Astrocyte (in vitro differentiated cells and primary cell): Measurements from ENCODE around the gene NOS1AP. TPM values are rescaled to one million over a fixed set of nuclear protein-coding genes. Genes with fewer than 3 reads are reported as not detected.

Source experiments
- DNase-seq: peaks from one replicate; pipeline ENCODE4 v3.0.0-alpha.2; 2010; ENCODE audit warnings: low read depth
- FAIRE-seq: peaks from 2 replicates; lab custom pipeline; 2011; peaks lifted over from hg19 to GRCh38; lab: Jason Lieb, UNC
- H2AFZ ChIP-seq: 2 replicates; pipeline ENCODE4 v1.6.0; 2012; ENCODE audit warnings: low read depth, low read length, inconsistent platforms
- H3K27ac ChIP-seq: 2 replicates; pipeline ENCODE4 v1.5.1; 2011; ENCODE audit warnings: low read depth, low read length, inconsistent platforms
- H3K27me3 ChIP-seq: 2 replicates; pipeline ENCODE4 v1.6.0; 2011; ENCODE audit warnings: low read length, inconsistent platforms; ENCODE audit not compliant: insufficient read depth
- H3K36me3 ChIP-seq: 2 replicates; pipeline ENCODE4 v1.5.1; 2011; ENCODE audit warnings: low read length, inconsistent platforms; ENCODE audit not compliant: insufficient read depth
- H3K4me1 ChIP-seq: 2 replicates; pipeline ENCODE4 v1.5.1; 2011; ENCODE audit warnings: low read length, inconsistent platforms; ENCODE audit not compliant: insufficient read depth
- H3K4me2 ChIP-seq: 2 replicates; pipeline ENCODE4 v1.6.0; 2012; ENCODE audit warnings: low read length, inconsistent platforms
- H3K4me3 ChIP-seq: 2 replicates; pipeline ENCODE4 v1.5.1; 2011; ENCODE audit warnings: low read depth, mild to moderate bottlenecking, low read length, inconsistent platforms; ENCODE audit not compliant: insufficient read depth
- H3K79me2 ChIP-seq: 2 replicates; pipeline ENCODE4 v1.6.0; 2012; ENCODE audit warnings: mild to moderate bottlenecking, low read length, inconsistent platforms; ENCODE audit not compliant: insufficient read depth
- H3K9ac ChIP-seq: 2 replicates; pipeline ENCODE4 v1.6.0; 2012; ENCODE audit warnings: mild to moderate bottlenecking, low read length, inconsistent platforms
- H3K9me3 ChIP-seq: 2 replicates; pipeline ENCODE4 v1.5.1; 2012; ENCODE audit warnings: low read depth, mild to moderate bottlenecking, low read length, inconsistent platforms; ENCODE audit not compliant: insufficient read depth
- H4K20me1 ChIP-seq: 2 replicates; pipeline ENCODE4 v1.6.0; 2012; ENCODE audit warnings: low read length, inconsistent platforms; ENCODE audit not compliant: insufficient read depth
- H3K27ac Mint-ChIP-seq: one replicate; pipeline ENCODE4 v1.8.0; 2021; ENCODE audit warnings: mild to moderate bottlenecking, mixed read lengths; ENCODE audit not compliant: unreplicated experiment
- H3K27me3 Mint-ChIP-seq: one replicate; pipeline ENCODE4 v1.8.0; 2021; ENCODE audit warnings: low read depth, mixed read lengths; ENCODE audit not compliant: unreplicated experiment
- H3K36me3 Mint-ChIP-seq: one replicate; pipeline ENCODE4 v1.8.0; 2021; ENCODE audit warnings: low read depth, mixed read lengths; ENCODE audit not compliant: unreplicated experiment
- H3K4me1 Mint-ChIP-seq: one replicate; pipeline ENCODE4 v1.8.0; 2021; ENCODE audit warnings: low read depth, mixed read lengths; ENCODE audit not compliant: unreplicated experiment
- H3K4me3 Mint-ChIP-seq: one replicate; pipeline ENCODE4 v1.8.0; 2021; ENCODE audit warnings: mild to moderate bottlenecking, moderate library complexity, mixed read lengths; ENCODE audit not compliant: unreplicated experiment
- H3K9me3 Mint-ChIP-seq: one replicate; pipeline ENCODE4 v1.8.0; 2021; ENCODE audit warnings: mild to moderate bottlenecking, mixed read lengths; ENCODE audit not compliant: unreplicated experiment
- CTCF ChIP-seq: IDR thresholded peaks from 2 replicates; pipeline ENCODE4 v1.5.1; 2011; ENCODE audit warnings: low read depth, mild to moderate bottlenecking, inconsistent platforms, low read length, moderate library complexity; ENCODE audit not compliant: insufficient read depth
- EZH2 ChIP-seq: IDR thresholded peaks from 2 replicates; pipeline ENCODE4 v1.6.1; 2012; ENCODE audit warnings: mild to moderate bottlenecking, low read length, inconsistent platforms; ENCODE audit not compliant: insufficient read depth
- total RNA-seq: library from RNA; stranded (reverse); gene quantifications from 2 replicates; pipeline ENCODE4 v1.2.1, GENCODE V29; 2021

Gene NOS1AP
- total RNA-seq, 1 donor from 2014 or later: 1.2 TPM

- no peak overlapping the region for H3K27ac Mint-ChIP-seq
- no peak for FAIRE-seq
- H3K4me3 Mint-ChIP-seq: no peak overlapping the region
These were observed 186.8 kb downstream of the NOS1AP start for GRCh38 chr1:162256287-162256686.

GRCh38 chr1:162258394-162258793 is 188.9 kb downstream of the NOS1AP start:
- Histone ChIP-seq H3K79me2 (no peaks in the 10 kb centered on the region), H3K27ac (no peak overlapping the region), H3K27me3 (no peaks in the 10 kb centered on the region), H3K4me1 (no peaks in the 10 kb centered on the region), H3K4me2 (no peak overlapping the region), H2AFZ (no peak overlapping the region), H3K36me3 (no peaks in the 10 kb centered on the region), H3K9ac (no peak overlapping the region), H3K9me3 (no peaks in the 10 kb centered on the region), H4K20me1 (no peaks in the 10 kb centered on the region), H3K4me3 (no peak overlapping the region)
- FAIRE-seq: no peak
- Mint-ChIP-seq H3K9me3 (peaks cover 4% of the 10 kb centered on the region), H3K27ac (no peak overlapping the region), H3K27me3 (peaks cover 3% of the 10 kb centered on the region), H3K36me3 (no peaks in the 10 kb centered on the region), H3K4me1 (no peaks in the 10 kb centered on the region), H3K4me3 (no peak overlapping the region)
- no peak for DNase-seq
- TF ChIP-seq CTCF: no peak
- no peak for TF ChIP-seq EZH2

More at GRCh38 chr1:162256287-162256686, 186.8 kb downstream of the NOS1AP start:
- Histone ChIP-seq H3K27me3 (no peaks in the 10 kb centered on the region), H3K79me2 (no peaks in the 10 kb centered on the region), H3K27ac (no peak overlapping the region), H3K4me2 (no peak overlapping the region), H4K20me1 (no peaks in the 10 kb centered on the region), H3K9me3 (no peaks in the 10 kb centered on the region), H3K36me3 (no peaks in the 10 kb centered on the region), H3K4me3 (no peak overlapping the region), H3K4me1 (no peaks in the 10 kb centered on the region), H2AFZ (no peak overlapping the region), H3K9ac (no peak overlapping the region)
- no peaks in the 10 kb centered on the region for H3K36me3 Mint-ChIP-seq
- H3K27me3 Mint-ChIP-seq: peaks cover 3% of the 10 kb centered on the region
- no peak for DNase-seq
- TF ChIP-seq CTCF (no peak), EZH2 (no peak)
- H3K4me1 Mint-ChIP-seq: no peaks in the 10 kb centered on the region
- H3K9me3 Mint-ChIP-seq: peaks cover 4% of the 10 kb centered on the region

- Mint-ChIP-seq H3K27ac (no peak overlapping the region), H3K4me3 (no peak overlapping the region), H3K4me1 (no peaks in the 10 kb centered on the region), H3K9me3 (peaks cover 4% of the 10 kb centered on the region), H3K36me3 (no peaks in the 10 kb centered on the region), H3K27me3 (peaks cover 2% of the 10 kb centered on the region)
- no peaks in the 10 kb centered on the region for H3K4me1 ChIP-seq
- FAIRE-seq (no peak), DNase-seq (no peak)
- no peak for TF ChIP-seq EZH2
- TF ChIP-seq CTCF: no peak
- no peak overlapping the region for H3K4me3 ChIP-seq
- H2AFZ ChIP-seq: no peak overlapping the region
- no peaks in the 10 kb centered on the region for H4K20me1 ChIP-seq
- H3K27ac ChIP-seq: no peak overlapping the region
- H3K4me2 ChIP-seq: no peak overlapping the region
- no peaks in the 10 kb centered on the region for H3K27me3 ChIP-seq
- no peaks in the 10 kb centered on the region for H3K36me3 ChIP-seq
- no peaks in the 10 kb centered on the region for H3K79me2 ChIP-seq
- H3K9ac ChIP-seq: no peak overlapping the region
- H3K9me3 ChIP-seq: no peaks in the 10 kb centered on the region
These were observed 190.5 kb downstream of the NOS1AP start for GRCh38 chr1:162259894-162260455.
